ENCODE measurements around the gene BICC1. TPM values are rescaled to one million over a fixed set of nuclear protein-coding genes. Genes with fewer than 3 reads are reported as not detected.

BICC1 gene
- total RNA-seq, 1 donor from 2014 or later = 6.4 TPM

GRCh38 chr10:58784361-58784760 is 271.7 kb downstream of the BICC1 start:
- intact Hi-C loops (cut with DNase I) = loop anchor here (5.0 to 10.0 kb wide), 3 partner anchors 168 to 450 kb away; no protein-coding TSS in a partner anchor

GRCh38 chr10:58785354-58785753 is 272.7 kb downstream of the BICC1 start:
- intact Hi-C loops (cut with DNase I) = loop anchor here (10.0 kb wide), 1 partner anchor 449 kb away; no protein-coding TSS in a partner anchor
- no peak for DNase-seq (ENCODE audit: low spot score)

More at GRCh38 chr10:58784361-58784760, 271.7 kb downstream of the BICC1 start:
- DNase-seq (ENCODE audit: low spot score) = no peak

- DNase-seq (ENCODE audit: low spot score) = no peak
- intact Hi-C loops (cut with DNase I) = no loop called here
These were observed 278.5 kb downstream of the BICC1 start for GRCh38 chr10:58791137-58791536.

DNA sequence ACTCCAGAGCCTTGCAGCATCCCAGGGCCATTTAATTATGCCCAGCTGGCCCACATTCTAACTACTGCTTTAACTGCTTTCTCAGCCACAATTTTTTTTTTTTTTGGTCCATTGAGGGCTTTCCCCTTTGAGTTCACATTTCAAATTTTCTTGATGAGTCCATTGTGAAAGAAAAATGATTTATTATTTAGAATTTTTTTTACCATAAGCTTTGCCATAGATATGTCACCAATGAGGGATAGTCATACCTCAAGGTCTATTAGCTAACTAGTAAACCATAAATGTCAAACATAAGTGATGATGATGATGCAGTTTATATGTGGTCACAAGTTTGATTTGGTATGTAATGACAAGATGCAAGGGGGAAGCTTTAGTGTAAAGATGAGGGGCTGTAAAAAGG is 282.9 kb downstream of the BICC1 start:
- no peak for DNase-seq (ENCODE audit: low spot score)
- intact Hi-C loops (cut with DNase I) = no loop called here

- intact Hi-C loops (cut with DNase I) = no loop called here
- DNase-seq (ENCODE audit: low spot score) = no peak
These were observed 283.6 kb downstream of the BICC1 start for GRCh38 chr10:58796242-58796641.

GRCh38 chr10:58796824-58797223 is 284.2 kb downstream of the BICC1 start:
- intact Hi-C loops (cut with DNase I) = no loop called here
- DNase-seq (ENCODE audit: low spot score) = no peak

GRCh38 chr10:58797356-58797755 is 284.7 kb downstream of the BICC1 start:
- intact Hi-C loops (cut with DNase I) = no loop called here
- DNase-seq (ENCODE audit: low spot score) = no peak

DNA sequence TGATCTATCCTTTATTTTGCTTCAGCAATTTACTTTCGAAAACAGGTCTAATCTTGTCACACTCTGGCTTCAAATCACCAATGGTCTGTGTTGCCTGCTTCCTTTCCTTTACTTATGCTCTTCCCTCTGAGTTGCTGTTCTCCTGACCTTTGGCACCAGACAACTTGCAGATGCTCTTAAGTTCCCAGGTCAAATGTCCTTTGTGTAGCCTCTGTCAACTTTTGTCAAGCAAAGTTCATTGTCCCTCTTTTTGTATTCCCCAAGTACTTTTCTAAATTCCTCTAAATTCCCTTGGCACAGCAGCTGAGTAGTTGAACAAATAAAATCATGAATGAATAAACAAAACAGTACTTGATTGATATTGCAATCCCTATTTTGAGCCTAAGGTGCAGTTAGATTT is 289.4 kb downstream of the BICC1 start:
- intact Hi-C loops (cut with DNase I) = no loop called here
- no peak for DNase-seq (ENCODE audit: low spot score)

DNA sequence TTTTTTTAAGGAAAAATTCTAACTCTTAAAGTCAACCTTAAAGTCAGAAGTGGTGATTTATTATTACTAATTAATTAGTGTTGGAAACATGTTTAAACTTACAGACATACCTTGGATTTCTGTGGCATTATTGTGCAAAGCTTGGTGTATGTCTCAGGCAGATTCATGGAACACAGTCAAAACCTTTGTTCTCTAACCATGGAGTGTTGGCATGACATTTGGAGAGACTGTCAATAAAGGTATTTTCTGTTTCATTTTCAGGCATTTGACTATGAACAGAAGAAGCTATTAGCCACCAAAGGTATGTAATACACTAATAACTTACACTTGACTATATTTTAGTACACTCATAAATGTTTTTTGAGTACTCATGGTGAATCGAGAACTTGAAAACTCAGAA is 293.7 kb downstream of the BICC1 start:
- intact Hi-C loops (cut with DNase I) = no loop called here
- no peak for DNase-seq (ENCODE audit: low spot score)

GRCh38 chr10:58806970-58807628 is 294.4 kb downstream of the BICC1 start:
- no peak for DNase-seq (ENCODE audit: low spot score)
- intact Hi-C loops (cut with DNase I) = no loop called here

DNA sequence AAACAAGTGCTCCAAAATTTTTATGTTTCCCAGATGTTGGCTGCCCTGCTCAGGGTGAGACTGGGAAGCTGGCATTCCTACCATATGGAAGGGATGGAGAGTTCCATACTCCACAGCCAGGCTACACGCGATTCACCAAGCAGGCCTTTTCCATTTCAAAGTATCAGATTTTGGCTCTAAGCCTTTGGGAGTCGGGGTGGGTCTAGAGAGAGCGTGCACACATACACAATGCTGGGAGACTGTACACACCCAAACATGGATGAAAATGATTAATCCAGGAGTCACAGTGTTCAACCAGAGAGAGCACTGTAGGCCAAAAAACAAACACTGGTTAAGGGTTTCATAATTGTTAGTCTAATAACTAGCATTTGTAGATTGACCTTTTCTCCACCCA is 295.0 kb downstream of the BICC1 start:
- intact Hi-C loops (cut with DNase I) = no loop called here
- DNase-seq (ENCODE audit: low spot score) = no peak

DNA sequence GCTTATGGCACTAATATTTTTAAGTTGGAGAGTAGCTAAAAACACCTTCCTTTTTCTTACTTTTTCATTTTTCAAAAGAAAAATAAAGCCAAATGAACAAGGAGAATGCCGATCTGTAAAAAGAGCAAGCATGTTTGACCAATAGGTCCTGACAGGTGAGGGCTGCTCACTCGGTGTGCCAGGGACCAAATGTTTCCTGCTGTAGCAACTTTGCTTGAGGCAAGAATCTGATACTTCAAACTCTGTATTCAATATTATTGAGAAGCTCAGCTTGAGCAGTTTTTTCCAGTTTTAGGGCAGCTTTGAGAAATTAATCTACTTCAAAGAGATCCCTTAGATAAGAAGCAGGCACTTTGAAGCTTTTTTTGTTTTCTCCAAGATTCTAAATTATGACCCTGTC is 298.1 kb downstream of the BICC1 start:
- no peak for DNase-seq (ENCODE audit: low spot score)
- intact Hi-C loops (cut with DNase I) = no loop called here

DNA sequence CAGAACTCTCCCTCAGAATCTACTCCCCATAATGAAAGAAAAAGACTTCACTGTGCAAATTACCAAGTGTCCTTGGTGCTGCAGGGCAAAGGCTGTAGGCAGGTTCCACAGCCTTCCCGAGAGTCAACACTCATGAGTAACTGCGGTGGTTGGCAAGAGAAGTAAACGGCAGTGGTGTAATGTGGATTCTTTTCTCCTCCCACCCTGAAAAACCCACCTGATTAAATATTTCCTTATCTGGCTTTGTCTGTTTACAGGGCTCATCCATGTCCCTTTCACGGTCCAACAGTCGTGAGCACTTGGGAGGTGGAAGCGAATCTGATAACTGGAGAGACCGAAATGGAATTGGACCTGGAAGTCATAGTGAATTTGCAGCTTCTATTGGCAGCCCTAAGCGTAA is 300.9 kb downstream of the BICC1 start:
- intact Hi-C loops (cut with DNase I) = no loop called here
- DNase-seq (ENCODE audit: low spot score) = no peak

GRCh38 chr10:58817201-58817846 is 304.7 kb downstream of the BICC1 start:
- DNase-seq (ENCODE audit: low spot score) = no peak

DNA sequence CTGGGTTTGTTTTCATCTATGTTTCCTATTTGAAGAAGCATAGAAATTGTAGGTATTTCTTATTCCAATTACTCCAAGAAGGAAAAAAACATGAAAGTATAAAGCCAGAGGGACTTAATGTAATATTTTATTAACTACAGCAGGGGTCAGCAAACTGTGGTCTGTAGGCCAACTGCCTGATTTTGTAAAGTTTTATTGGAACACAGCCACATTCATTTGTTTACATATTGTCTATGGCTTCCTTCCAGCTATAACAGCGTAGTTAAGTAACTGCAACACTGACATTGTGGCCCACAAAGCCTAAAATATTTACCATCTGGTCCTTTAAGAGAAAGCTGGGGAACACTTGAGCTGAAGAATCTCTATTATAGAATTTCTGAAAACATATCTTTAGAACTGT is 306.2 kb downstream of the BICC1 start:
- DNase-seq (ENCODE audit: low spot score) = no peak
- intact Hi-C loops (cut with DNase I) = no loop called here

More at GRCh38 chr10:58817201-58817846, 304.7 kb downstream of the BICC1 start:
- intact Hi-C loops (cut with DNase I) = no loop called here

- intact Hi-C loops (cut with DNase I) = no loop called here
- no peak for DNase-seq (ENCODE audit: low spot score)
These were observed 307.7 kb downstream of the BICC1 start for GRCh38 chr10:58820386-58820785.

DNA sequence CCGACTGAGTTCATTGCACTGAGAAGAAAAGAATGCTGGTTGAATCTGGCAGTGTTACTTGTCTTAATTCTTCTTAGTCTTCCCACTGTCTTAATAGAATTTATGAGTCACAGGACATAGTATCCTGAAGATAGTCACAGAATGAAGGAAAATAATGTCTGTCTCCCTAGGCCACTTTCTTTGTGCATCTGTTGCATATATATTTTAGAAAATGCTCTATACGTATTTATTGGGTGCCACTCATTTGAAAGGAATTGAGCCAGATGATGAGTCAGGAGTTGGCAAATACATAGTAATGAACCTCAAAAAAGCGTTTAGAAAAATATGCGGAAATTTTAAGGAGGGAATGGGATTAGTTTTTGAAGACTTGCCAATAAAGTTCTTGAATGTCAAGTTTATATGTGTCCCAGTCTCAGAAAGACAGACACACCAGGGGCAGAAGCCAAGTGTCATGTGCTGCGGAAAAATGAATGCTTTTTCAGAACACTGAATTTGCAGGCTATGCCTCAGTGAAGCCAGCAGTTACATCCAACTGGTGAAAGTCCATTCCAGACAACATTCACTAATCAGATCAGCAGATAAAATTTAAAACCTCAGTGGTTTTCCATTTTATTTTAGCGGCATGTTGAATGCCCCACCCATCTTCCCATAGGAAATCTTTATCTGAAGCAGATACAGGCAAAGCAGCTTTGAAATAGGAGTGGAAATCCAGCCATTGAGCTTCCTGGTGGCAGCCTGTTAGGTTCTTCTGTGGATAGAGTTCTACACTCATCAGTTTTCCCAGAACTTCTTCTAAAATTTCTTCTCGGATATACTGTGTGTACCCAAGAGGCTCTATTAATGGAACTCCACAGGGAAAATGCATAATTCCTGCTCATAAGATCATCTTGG is 308.4 kb downstream of the BICC1 start:
- DNase-seq (ENCODE audit: low spot score) = no peak
- intact Hi-C loops (cut with DNase I) = no loop called here

GRCh38 chr10:58821752-58822056 is 309.0 kb downstream of the BICC1 start:
- DNase-seq (ENCODE audit: low spot score) = no peak
- intact Hi-C loops (cut with DNase I) = no loop called here

- DNase-seq (ENCODE audit: low spot score) = no peak
- intact Hi-C loops (cut with DNase I) = no loop called here
These were observed 311.3 kb downstream of the BICC1 start for GRCh38 chr10:58823983-58824382.

- intact Hi-C loops (cut with DNase I) = no loop called here
- no peak for DNase-seq (ENCODE audit: low spot score)
These were observed 311.7 kb downstream of the BICC1 start for GRCh38 chr10:58824396-58824795.

DNA sequence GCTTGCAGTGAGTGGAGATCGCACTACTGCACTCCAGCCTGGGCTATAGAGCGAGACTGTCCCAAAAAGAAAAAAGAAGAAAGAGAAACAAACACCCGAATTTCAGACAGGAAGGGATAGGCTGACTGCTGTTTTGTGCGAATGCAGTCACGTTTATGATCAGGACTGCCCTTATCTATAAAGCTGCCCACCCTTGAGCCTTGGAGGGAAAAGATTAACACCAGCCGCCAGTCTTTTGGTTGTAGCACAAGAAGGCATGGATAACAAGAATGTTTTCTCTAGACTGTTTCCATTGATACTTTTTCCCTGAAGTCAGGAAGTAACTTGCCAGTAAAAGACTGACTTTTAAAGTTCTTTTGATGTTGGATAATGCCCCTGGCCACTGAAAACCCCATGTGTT is 314.0 kb downstream of the BICC1 start:
- no peak for DNase-seq (ENCODE audit: low spot score)
- intact Hi-C loops (cut with DNase I) = no loop called here
